HG03175 (cell line): ENCODE measurements around the gene LRRC3.
"Not testable (repeated sequence)": the region's sequence is repeated elsewhere in the genome, so short reads cannot be mapped to it uniquely, and the experiment has no call there.

Source experiments
- ATAC-seq: cut with Tn5 transposase; IDR thresholded peaks from one replicate; pipeline ENCODE4 v1.9.1; 2021; ENCODE audit warnings: mild to moderate bottlenecking, moderate library complexity; ENCODE audit not compliant: unreplicated experiment

The LRRC3 gene

GRCh38 chr21:44454747-44455523 is at the start of gene LRRC3:
TSS of gene LRRC3 (plus strand) at chr21:44455510. CDS start at chr21:44456645, 1,135 bp downstream.
- peak; percentile 52 for ATAC-seq

- no peak for ATAC-seq
Observed at GRCh38 chr21:44405948-44406872, 49.1 kb upstream of the LRRC3 start.

- no peak for ATAC-seq
Observed at GRCh38 chr21:44406953-44407352, 48.4 kb upstream of the LRRC3 start.

- no peak for ATAC-seq
Observed at GRCh38 chr21:44407493-44407892, 47.8 kb upstream of the LRRC3 start.

- no peak for ATAC-seq
Observed at GRCh38 chr21:44408226-44408625, 47.1 kb upstream of the LRRC3 start.

GRCh38 chr21:44413566-44414290 is 41.6 kb upstream of the LRRC3 start:
- ATAC-seq = no peak

- no peak for ATAC-seq
Observed at GRCh38 chr21:44414291-44415072, 40.8 kb upstream of the LRRC3 start.

- ATAC-seq = no peak
Observed at GRCh38 chr21:44415073-44416025, 40.0 kb upstream of the LRRC3 start.

- ATAC-seq = no peak
Observed at GRCh38 chr21:44416193-44416592, 39.1 kb upstream of the LRRC3 start.

GRCh38 chr21:44417621-44418107 is 37.6 kb upstream of the LRRC3 start:
- not testable (repeated sequence) for ATAC-seq

GRCh38 chr21:44418108-44418875 is 37.0 kb upstream of the LRRC3 start:
- no peak for ATAC-seq

- no peak for ATAC-seq
Observed at GRCh38 chr21:44418876-44419230, 36.5 kb upstream of the LRRC3 start.

GRCh38 chr21:44419679-44420078 is 35.6 kb upstream of the LRRC3 start:
- ATAC-seq = no peak

GRCh38 chr21:44420416-44421205 is 34.7 kb upstream of the LRRC3 start:
- no peak for ATAC-seq

- no peak for ATAC-seq
Observed at GRCh38 chr21:44421901-44422840, 33.1 kb upstream of the LRRC3 start.

GRCh38 chr21:44423312-44423821 is 31.9 kb upstream of the LRRC3 start:
- ATAC-seq = no peak
